Measurements from ENCODE around the gene STK4. TPM values are rescaled to one million over a fixed set of nuclear protein-coding genes. Genes with fewer than 3 reads are reported as not detected.

STK4 gene
- total RNA-seq, 4 donors from 2014 or later = 25.4 to 63.9 (median 33.5) TPM

DNA sequence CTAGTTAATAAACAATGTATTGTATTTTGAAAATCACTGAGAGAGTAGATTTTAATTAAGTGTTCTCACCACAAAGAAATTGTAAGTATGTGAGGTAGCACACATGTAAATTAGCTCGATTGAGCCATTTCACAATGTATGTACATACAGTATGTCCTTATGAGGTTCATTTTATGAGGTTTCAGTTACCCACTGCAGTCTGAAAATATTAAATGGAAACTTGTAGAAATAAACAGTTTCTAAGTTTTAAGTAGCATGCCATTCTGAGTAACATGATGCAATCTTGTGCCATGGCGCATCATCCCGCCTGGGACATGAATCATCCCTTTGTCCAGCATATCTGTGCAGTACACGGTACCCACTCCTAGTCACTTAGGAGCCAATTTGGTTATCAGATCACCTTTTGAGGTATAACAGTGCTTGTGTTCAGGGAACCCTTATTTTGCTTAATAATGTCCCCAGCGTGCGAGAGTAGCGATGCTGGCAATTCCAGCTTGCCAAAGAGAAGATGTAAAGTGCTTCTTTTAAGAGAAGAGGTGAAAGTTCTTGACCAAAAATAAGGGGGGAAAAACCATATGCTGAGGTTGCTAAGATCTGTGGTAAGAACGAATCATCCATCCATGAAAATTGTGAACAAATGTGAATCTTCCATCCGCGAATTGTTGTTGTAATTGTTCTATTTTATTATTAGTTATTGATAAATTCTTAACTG lies 69.9 kb downstream of the STK4 start:
- Histone ChIP-seq H3K9me3 (no peaks in the 10 kb centered on the region), H3K4me3 (no peak overlapping the region), H3K27ac (no peak overlapping the region), H3K27me3 (no peaks in the 10 kb centered on the region), H3K36me3 (no peaks in the 10 kb centered on the region), H3K4me1 (peaks cover 20% of the 10 kb centered on the region)
- 85% methylated on average over 10 of the region's 10 CpGs for WGBS
- DNase-seq (ENCODE audit: low spot score in 2 of 2) = no peak
- TF ChIP-seq, protein P1, sequence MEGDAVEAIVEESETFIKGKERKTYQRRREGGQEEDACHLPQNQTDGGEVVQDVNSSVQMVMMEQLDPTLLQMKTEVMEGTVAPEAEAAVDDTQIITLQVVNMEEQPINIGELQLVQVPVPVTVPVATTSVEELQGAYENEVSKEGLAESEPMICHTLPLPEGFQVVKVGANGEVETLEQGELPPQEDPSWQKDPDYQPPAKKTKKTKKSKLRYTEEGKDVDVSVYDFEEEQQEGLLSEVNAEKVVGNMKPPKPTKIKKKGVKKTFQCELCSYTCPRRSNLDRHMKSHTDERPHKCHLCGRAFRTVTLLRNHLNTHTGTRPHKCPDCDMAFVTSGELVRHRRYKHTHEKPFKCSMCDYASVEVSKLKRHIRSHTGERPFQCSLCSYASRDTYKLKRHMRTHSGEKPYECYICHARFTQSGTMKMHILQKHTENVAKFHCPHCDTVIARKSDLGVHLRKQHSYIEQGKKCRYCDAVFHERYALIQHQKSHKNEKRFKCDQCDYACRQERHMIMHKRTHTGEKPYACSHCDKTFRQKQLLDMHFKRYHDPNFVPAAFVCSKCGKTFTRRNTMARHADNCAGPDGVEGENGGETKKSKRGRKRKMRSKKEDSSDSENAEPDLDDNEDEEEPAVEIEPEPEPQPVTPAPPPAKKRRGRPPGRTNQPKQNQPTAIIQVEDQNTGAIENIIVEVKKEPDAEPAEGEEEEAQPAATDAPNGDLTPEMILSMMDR (IDR thresholded peaks at IDR 0.05) = no peak
- TF ChIP-seq EP300 (IDR thresholded peaks at IDR 0.05) = no peak
- no peak for TF ChIP-seq POLR2AphosphoS5 (IDR thresholded peaks at IDR 0.05)
- no peak for TF ChIP-seq POLR2A (IDR thresholded peaks at IDR 0.05)

- Histone ChIP-seq H3K4me3 (no peak overlapping the region), H3K9me3 (no peaks in the 10 kb centered on the region), H3K4me1 (peaks cover 29% of the 10 kb centered on the region), H3K36me3 (no peaks in the 10 kb centered on the region), H3K27ac (no peak overlapping the region), H3K27me3 (no peaks in the 10 kb centered on the region)
- 47% methylated on average over 1 of the region's 1 CpG for WGBS
- no peak for TF ChIP-seq POLR2A (IDR thresholded peaks at IDR 0.05)
- TF ChIP-seq, protein P1 (IDR thresholded peaks at IDR 0.05) = no peak
- TF ChIP-seq EP300 (IDR thresholded peaks at IDR 0.05) = no peak
- no peak for TF ChIP-seq POLR2AphosphoS5 (IDR thresholded peaks at IDR 0.05)
- no peak for DNase-seq (ENCODE audit: low spot score in 2 of 2)
These were observed 70.7 kb downstream of the STK4 start for GRCh38 chr20:45037050-45037449.

DNA sequence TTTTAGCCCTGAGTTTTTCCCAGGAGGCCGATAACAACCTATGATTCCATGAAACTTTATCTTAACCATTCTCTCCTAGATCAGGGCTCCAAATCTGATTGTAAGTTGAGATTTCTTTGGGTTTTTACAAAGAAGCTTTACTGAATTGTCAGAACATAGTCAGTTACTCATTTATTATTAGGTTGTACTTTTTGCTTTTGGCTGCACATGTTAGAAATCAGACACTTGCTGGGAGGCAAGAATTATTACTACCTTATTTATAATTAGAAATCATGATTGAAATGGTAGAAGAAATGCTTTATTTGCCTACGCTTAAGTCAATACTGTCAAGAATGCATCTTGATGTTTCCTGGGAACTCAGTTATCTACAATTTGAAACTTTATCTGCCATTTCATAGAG lies 71.3 kb downstream of the STK4 start:
- no peak for TF ChIP-seq POLR2AphosphoS5 (IDR thresholded peaks at IDR 0.05)
- TF ChIP-seq POLR2A (IDR thresholded peaks at IDR 0.05) = no peak
- TF ChIP-seq, protein P1 (IDR thresholded peaks at IDR 0.05) = no peak
- TF ChIP-seq EP300 (IDR thresholded peaks at IDR 0.05) = no peak
- H3K36me3 ChIP-seq = no peaks in the 10 kb centered on the region
- WGBS = 72% methylated on average over 2 of the region's 2 CpGs
- H3K4me3 ChIP-seq = no peak overlapping the region
- no peak for DNase-seq (ENCODE audit: low spot score in 2 of 2)
- H3K27me3 ChIP-seq = no peaks in the 10 kb centered on the region
- no peak overlapping the region for H3K27ac ChIP-seq
- H3K9me3 ChIP-seq = no peaks in the 10 kb centered on the region
- peaks cover 29% of the 10 kb centered on the region for H3K4me1 ChIP-seq

DNA sequence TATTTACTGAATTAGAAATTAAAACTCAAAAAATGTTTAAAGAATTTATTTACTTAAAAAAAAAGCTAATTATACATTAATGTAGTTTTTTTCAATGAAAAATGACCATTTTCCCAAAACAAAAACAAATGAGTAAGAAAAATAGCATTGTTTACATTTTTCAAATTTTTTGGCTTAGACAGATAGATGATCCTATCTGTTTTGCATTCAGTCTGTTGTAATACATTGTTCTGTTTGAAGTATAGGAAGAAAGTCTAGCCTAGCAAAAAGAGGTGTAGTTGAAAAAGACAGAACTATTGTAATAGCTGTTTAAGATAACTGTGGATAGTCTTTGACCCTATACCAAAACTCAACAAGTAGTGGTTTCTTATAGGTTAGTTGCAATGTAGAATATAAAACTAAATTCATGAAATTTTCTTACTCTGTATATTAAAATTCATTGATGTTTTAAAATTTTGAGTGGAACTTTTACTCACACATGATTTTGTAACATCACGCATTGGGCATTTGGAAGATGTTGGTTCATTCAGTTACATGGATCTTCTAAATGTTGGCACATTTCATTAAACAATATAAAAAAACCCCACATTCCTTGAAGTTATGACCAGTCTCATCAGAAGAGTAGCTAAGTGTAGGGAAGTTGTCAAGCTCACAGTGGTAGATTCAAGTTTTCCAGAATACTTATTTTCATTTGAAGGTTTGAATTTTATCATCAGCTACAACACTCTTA lies 72.6 kb downstream of the STK4 start:
- TF ChIP-seq POLR2AphosphoS5 (IDR thresholded peaks at IDR 0.05) = no peak
- no peak for TF ChIP-seq POLR2A (IDR thresholded peaks at IDR 0.05)
- no peak for TF ChIP-seq EP300 (IDR thresholded peaks at IDR 0.05)
- TF ChIP-seq, protein P1 (IDR thresholded peaks at IDR 0.05) = no peak
- Histone ChIP-seq H3K4me1 (peaks cover 29% of the 10 kb centered on the region), H3K36me3 (no peaks in the 10 kb centered on the region), H3K9me3 (no peaks in the 10 kb centered on the region), H3K4me3 (no peak overlapping the region), H3K27me3 (no peaks in the 10 kb centered on the region), H3K27ac (no peak overlapping the region)
- WGBS = 88% methylated on average over 1 of the region's 1 CpG
- DNase-seq (ENCODE audit: low spot score in 2 of 2) = no peak

GRCh38 chr20:45039475-45039820 lies 73.1 kb downstream of the STK4 start:
- H3K9me3 ChIP-seq = no peaks in the 10 kb centered on the region
- H3K27me3 ChIP-seq = no peaks in the 10 kb centered on the region
- 86% methylated on average over 1 of the region's 1 CpG for WGBS
- H3K4me3 ChIP-seq = no peak overlapping the region
- H3K4me1 ChIP-seq = peaks cover 33% of the 10 kb centered on the region
- TF ChIP-seq POLR2A (IDR thresholded peaks at IDR 0.05) (no peak), POLR2AphosphoS5 (IDR thresholded peaks at IDR 0.05) (no peak), EP300 (IDR thresholded peaks at IDR 0.05) (no peak)
- TF ChIP-seq, protein P1 (IDR thresholded peaks at IDR 0.05) = no peak
- no peaks in the 10 kb centered on the region for H3K36me3 ChIP-seq
- no peak for DNase-seq (ENCODE audit: low spot score in 2 of 2)
- no peak overlapping the region for H3K27ac ChIP-seq

Data from suprapubic skin (tissue), 4 donors.